HG02610 (cell line): ENCODE data around the gene ZNF101.

Experiments used
- ATAC-seq: cut with Tn5 transposase; IDR thresholded peaks from one replicate; pipeline ENCODE4 v1.9.1; 2021; ENCODE audit warnings: mild to moderate bottlenecking, moderate library complexity; ENCODE audit not compliant: unreplicated experiment

Gene ZNF101

GRCh38 chr19:19704836-19705235 lies 36.2 kb downstream of the ZNF101 start:
- no peak for ATAC-seq

DNA sequence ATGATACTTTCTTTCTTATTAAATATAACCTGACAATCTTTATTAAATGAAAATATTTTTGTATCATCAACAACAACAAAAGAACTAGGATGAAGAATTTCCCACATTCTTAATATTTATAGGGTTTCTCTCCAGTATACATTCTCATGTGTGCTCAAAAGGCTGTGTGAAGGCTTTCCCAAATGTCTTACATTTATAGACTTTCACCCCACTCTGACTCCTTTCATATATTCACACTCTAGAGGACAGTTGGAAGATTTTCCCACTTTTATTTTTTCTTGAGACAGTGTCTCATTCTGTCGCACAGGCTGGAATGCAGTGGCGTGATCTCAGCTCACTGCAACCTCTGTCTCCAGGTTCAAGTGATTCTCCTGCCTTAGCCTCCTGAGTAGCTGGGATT lies 41.9 kb downstream of the ZNF101 start:
- ATAC-seq, result no peak

DNA sequence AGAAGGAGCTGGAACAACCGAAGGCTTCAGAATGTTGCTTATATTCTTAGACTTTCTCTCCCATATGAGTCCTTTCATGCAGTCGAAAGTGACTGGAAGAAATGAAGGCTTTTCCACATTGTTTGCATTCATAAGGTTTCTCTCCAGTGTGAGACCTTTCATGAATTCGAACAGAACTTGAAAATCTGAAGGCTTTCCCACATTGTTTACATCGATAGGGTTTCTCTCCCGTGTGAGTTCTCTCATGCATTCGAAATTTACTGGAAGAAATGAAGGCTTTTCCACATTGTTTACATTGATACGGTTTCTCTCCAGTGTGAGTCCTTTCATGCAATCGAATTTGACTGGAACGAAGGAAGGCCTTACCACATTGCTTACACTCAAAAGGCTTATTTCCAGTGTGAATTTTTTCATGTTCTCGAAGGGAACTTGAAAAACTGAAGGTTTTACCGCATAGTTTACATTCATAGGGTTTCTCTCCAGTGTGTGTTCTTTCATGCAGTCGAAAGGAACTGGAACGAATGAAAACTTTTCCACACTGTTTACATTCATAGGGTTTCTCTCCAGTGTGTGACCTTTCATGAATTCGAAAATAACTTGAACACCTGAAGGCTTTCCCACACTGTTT lies 42.8 kb downstream of the ZNF101 start:
- ATAC-seq, result no peak

DNA sequence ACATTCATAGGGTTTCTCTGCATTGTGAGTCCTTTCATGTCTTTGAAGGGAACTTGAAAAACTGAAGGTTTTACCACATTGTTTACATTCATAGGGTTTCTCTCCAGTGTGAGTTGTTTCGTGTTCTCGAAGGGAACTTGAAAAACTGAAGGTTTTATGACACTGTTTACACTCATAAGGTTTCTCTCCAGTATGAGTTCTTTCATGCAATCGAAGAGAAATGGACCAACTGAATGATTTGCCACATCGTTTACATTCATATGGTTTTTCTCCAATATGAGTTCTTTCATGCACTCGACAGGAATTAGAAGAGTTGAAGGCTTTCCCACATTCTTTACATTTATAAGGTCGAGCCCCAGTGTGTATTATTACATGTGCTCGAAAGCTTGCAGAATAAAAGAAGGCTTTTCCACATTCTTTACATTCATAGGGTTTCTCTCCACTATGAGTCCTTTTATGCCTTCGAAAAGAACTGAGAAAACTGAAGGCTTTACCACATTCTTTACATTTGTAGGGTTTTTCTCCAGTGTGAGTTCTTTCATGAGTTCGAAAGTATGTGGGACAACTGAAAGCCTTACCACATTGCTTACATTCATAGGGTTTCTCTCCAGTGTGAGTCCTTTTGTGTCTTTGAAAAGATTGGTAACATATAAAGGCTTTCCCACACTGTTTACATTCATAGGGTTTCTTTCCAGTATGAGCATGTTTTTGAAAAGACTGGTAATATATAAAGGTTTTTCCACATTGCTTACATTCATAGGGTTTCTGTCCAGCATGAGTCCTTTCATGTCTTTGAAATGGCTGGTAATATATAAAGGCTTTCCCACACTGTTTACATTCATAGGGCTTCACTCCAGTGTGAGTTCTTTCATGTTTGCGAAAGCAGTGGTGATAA lies 43.5 kb downstream of the ZNF101 start:
- ATAC-seq, result no peak

GRCh38 chr19:19719798-19720197 lies 51.2 kb downstream of the ZNF101 start:
- ATAC-seq, result no peak

DNA sequence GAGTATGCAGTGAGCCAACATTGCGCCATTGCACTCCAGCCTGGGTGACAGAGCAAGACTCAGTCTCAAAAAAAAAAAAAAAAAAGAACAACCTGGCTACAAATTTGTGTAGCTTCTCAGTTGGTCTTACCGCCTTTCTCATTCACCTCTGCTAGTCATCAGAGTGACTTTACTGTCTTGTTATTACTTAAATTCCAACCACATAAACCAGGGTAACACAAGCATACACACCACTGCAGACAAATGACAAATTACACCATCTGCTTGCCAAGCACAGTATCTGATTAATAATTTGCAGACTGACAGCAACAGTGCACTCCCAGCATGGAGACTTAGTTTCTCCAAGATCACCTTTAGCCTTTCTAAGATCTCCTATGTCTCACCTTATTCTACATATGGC lies 53.3 kb downstream of the ZNF101 start:
- no peak for ATAC-seq

DNA sequence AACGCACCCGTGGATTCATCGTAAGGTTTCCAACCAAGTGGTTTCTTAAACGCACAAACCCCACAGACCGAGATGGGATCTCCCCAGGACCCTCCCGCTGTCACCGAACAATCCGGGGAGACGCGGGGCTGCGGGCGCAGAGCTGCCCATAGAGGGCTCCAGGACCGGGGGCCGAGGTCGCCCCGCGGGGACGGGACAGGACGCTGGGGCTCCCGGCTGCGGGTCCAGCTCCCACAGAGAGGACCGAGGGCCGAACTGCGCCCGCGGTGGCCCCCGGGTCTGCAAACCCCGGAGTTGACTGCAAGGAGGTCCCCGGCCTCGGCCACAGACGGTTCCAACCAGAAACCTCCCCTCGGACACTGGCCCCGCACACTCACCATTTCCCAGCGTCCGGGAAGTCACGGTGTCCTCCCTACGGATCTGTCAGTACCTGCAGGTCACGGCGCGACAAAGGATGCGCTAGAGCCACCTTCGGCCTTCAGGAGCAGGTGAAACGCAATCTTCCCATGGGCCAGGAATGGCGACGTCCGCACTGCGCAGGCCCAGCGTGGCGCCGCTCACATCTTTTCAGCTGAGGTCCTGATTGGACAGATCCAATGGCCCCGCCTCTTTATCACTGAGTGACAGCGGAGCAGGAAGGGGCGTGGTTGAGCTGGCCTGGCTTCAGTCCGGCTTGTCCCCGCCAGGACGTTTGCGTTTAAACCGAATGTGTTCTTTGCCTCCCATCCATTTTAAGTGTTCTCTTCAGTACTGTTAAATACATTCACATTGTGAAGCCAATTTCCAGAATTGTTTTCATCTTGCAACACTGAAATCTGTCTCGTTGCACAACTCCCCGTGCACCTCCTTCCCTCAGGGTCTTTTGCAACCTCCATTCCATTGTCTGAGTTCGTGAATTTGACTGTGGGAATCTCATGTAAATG lies 64.2 kb downstream of the ZNF101 start, which contains the start of gene ZNF14:
TSS of gene ZNF14 (minus strand) at position 534 of the 923 bp plus-strand sequence. CDS start at position 380, 154 bp downstream.
- ATAC-seq, result peak; percentile 99
